Measurements from ENCODE around the gene CD58. TPM values are rescaled to one million over a fixed set of nuclear protein-coding genes. Genes with fewer than 3 reads are reported as not detected.

The CD58 gene, protein sequence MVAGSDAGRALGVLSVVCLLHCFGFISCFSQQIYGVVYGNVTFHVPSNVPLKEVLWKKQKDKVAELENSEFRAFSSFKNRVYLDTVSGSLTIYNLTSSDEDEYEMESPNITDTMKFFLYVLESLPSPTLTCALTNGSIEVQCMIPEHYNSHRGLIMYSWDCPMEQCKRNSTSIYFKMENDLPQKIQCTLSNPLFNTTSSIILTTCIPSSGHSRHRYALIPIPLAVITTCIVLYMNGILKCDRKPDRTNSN
- total RNA-seq (2022; extraction: Qiagen RNA extraction): 18.7 to 22.5 TPM (median 21.4 TPM) in 5 replicates

DNA sequence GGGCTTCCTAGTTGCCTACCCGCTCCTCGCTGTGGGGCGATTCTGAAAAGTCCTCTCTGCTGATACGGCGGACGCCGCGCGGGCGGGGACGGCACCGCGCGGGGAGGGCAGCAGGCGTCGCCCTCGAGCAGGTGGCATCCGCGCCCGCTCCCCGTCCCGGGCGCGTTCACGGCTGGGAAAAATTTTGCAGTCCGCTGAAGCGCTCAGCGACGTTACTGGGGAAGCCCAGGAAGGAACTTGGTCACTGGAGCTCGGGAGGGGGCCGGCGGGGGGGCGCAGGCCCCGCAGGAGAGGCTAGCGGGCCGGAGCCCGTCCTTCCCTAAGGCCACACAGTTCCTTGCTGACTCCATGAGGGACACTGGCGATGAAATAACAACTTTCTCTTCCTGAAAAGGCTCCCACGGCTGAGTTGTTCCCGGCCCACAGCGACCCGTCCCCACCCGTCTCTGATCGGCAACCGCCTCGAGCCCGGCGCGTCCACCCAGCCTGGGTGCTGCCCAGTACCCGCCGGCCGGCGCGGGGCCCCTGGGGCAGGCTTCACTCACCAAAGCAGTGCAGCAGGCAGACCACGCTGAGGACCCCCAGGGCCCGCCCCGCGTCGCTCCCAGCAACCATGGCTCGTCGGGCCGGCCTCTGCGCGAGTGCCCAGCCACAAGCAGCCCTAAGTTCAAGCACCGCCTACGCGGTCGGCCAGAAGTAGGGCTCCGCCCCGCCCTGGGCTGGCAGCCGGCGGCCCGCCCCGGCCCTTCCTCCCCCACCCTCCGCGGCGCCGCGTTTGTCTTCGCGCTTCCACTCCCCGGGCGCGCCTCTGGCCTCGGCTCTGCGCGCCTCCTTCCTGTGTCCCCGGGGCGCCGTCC, at the start of gene CD58:
Gene CD58, minus strand, starts transcription at position 669 of the 857 bp plus-strand sequence. Its CDS starts 54 bp downstream, at position 615.

Other genes with a start within 250 kb of the CD58 start
- 335 to 430 TPM (median 396 TPM) in 5 replicates for gene ATP1A1, start 197.8 kb downstream of the CD58 start, total RNA-seq (2022; extraction: Qiagen RNA extraction)
- gene IGSF3, start 96.7 kb upstream of the CD58 start, total RNA-seq (2022; extraction: Qiagen RNA extraction): 13.0 to 17.7 TPM (median 15.6 TPM) in 5 replicates
- gene CD2, start 183.4 kb upstream of the CD58 start, total RNA-seq (2022; extraction: Qiagen RNA extraction): not detected in 5 replicates

Data from A549 treated with AZD2906 at 1 μM for 4 hours (cell line).